K562 (cell line): Measurements from ENCODE around the gene PRKAR1B. TPM values are rescaled to one million over a fixed set of nuclear protein-coding genes. Genes with fewer than 3 reads are reported as not detected.

Source experiments
- E2F6 ChIP-seq, 2 experiments: IDR thresholded peaks; 2 replicates each; pipeline ENCODE4 v1.6.1; 2011; ENCODE audit warnings: borderline replicate concordance in 1 of 2, control low read depth in 1 of 2, low read depth in 1 of 2, low read length in 1 of 2, mild to moderate bottlenecking in 1 of 2, mixed read lengths in 1 of 2, moderate library complexity in 1 of 2; ENCODE audit not compliant: insufficient read depth in 1 of 2, insufficient read length in 1 of 2, poor library complexity in 1 of 2, severe bottlenecking in 1 of 2; ENCODE audit errors: extremely low read depth in 1 of 2
- HCFC1 ChIP-seq: IDR thresholded peaks from 2 replicates; pipeline ENCODE4 v1.6.1; 2012; ENCODE audit warnings: low read depth, low read length, improper control_type of control experiment
- L3MBTL2 ChIP-seq: fragments of 450-650 bp; IDR thresholded peaks from 2 replicates; pipeline ENCODE4 v1.6.1; 2016; ENCODE audit warnings: mild to moderate bottlenecking, moderate library complexity
- MAZ ChIP-seq, 2 experiments: fragments of 450-650 bp in 1 of 2; sonication (generic) in 1 of 2; formaldehyde crosslinking; IDR thresholded peaks in 1 of 2; conservative IDR thresholded peaks in 1 of 2; 2 replicates each; pipeline versions ENCODE4 v1.4.0 to v1.5.0; 2020; ENCODE audit warnings: mild to moderate bottlenecking in 1 of 2, missing genetic modification reagents in 1 of 2
- MED1 ChIP-seq: sonication (generic); formaldehyde crosslinking; IDR thresholded peaks from 2 replicates; pipeline ENCODE4 v1.8.1; 2023; ENCODE audit warnings: missing genetic modification reagents, borderline replicate concordance
- RUNX1 ChIP-seq: sonication (generic); IDR thresholded peaks from 2 replicates; pipeline ENCODE4 v1.6.1; 2016; ENCODE audit warnings: antibody characterized with exemption, low read depth
- SAFB2 ChIP-seq: fragments of 200-400 bp; formaldehyde crosslinking; IDR thresholded peaks from 2 replicates; pipeline ENCODE4 v1.6.1; 2018; ENCODE audit warnings: borderline replicate concordance, low read length, low read depth, moderate library complexity; ENCODE audit not compliant: severe bottlenecking
- ZBTB33 ChIP-seq: sonication (generic); formaldehyde crosslinking; IDR thresholded peaks from 2 replicates; pipeline ENCODE4 v1.8.1; 2023; ENCODE audit warnings: mild to moderate bottlenecking, missing genetic modification reagents
- ZFP36 ChIP-seq: fragments of 150-350 bp; IDR thresholded peaks from 2 replicates; pipeline ENCODE4 v1.6.1; 2018; ENCODE audit warnings: low read length, low read depth; ENCODE audit not compliant: partially characterized antibody
- polyA plus RNA-seq, 8 experiments: library from polyadenylated mRNA; depleted of rRNA in 4 of 8; stranded (reverse) in 5 of 8; unstranded in 3 of 8; fragments of >200 nt; fragmentation: Nextera tagmentation in 2 of 8; fragmentation: Illumina TruSeq in 1 of 8; extraction: Ambion mirVana in 2 of 8; extraction: Trizol in 1 of 8; gene quantifications; 2 replicates each; pipeline versions ENCODE4 v1.2.1 to v1.2.3, GENCODE V29; 2011 to 2014; ENCODE audit warnings: inconsistent platforms in 1 of 8, missing spikeins in 1 of 8
- total RNA-seq, 7 experiments: library from RNA; depleted of rRNA in 6 of 7; stranded (reverse); fragments of >200 nt in 6 of 7; fragmentation: Illumina TruSeq in 2 of 7; extraction: Trizol in 2 of 7; gene quantifications; 2 replicates each; pipeline versions ENCODE4 v1.2.1 to v1.2.3, GENCODE V29; 2011 to 2021; ENCODE audit warnings: low replicate concordance in 1 of 7

Gene PRKAR1B
- total and polyA plus RNA-seq, 9 of the 15 experiments (the other 6 are each of a cell fraction or from before 2014, with no cell fraction given) = 0.99 to 30.5 (median 12.7) TPM

GRCh38 chr7:533266-533665 is 193.8 kb downstream of the PRKAR1B start (continued):
- TF ChIP-seq MAZ (CRISPR knock-in tag; conservative IDR thresholded peaks at IDR 0.05 in 1 of 2, IDR thresholded peaks at IDR 0.05 in 1 of 2) (no peak), MED1 (CRISPR knock-in tag) (no peak), RUNX1 (no peak), SAFB2 (no peak), HCFC1 (no peak), E2F6 (IDR thresholded peaks at IDR 0.05; ENCODE audit: borderline replicate concordance in 1 of 2, extremely low read depth in 1 of 2, insufficient read depth in 1 of 2, insufficient read length in 1 of 2, low read depth in 1 of 2, low read length in 1 of 2, poor library complexity in 1 of 2, severe bottlenecking in 1 of 2) (peak in 1 of 2 experiments; percentile 29), ZBTB33 (CRISPR knock-in tag) (peak; percentile 58; the same call in 1 of the 2 replicates), ZFP36 (peak; percentile 68), L3MBTL2 (peak; percentile 36; the same call in 1 of the 2 replicates)
